ENCODE data around the gene HOXC13.

HOXC13 gene

DNA sequence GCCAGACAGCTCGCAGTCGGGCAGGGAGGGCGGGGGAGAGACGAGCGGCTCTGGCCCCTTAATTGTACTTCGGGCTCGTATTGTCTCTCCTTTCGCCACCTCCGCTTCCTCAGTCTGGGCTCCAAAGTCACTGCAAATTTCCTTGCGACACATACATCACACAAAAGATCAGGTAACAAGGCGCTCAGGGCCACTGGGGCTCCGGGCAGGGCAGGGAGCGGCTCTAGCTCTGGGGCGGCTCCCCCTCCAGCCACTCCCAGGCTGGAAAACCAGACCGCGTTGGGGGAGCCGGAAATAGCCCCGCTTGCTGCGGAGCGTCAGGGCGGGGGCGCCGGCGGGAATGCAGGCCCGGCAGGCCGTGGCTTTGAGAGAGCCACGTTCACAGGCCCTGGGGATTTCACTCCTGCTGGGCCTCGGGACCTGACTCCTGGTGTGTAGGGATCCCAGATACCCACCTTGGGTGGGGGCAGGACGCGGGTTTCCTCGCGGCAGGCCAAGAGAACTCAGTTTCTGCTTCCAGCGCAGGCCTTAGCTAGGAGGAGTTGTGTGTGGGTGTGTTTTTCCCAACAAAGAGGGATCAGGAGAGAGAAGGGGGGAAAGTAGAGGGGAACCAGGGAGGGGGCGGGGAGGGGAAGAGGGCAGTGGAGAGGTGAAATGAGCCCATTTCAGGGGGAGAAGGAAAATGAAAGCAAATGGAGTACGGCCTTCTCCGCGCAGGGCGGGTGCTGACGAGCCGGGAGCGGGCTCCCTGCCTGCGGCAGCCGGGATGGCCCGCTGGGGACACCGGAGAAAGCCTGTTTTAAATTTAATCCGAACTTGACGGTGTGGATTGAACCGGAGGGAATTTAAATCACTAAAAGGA, 57.0 kb downstream of the HOXC13 start:
- no peak for DNase-seq (ENCODE audit: extremely low read depth, low read depth)

More for the DNA sequence above, 57.0 kb downstream of the HOXC13 start:
- no peak for TF ChIP-seq CTCF (IDR thresholded peaks at IDR 0.05; ENCODE audit: low read depth, low read length)
